IMR-90 (cell line): Measurements from ENCODE around the gene DLX2. TPM values are rescaled to one million over a fixed set of nuclear protein-coding genes. Genes with fewer than 3 reads are reported as not detected.
A peak's percentile ranks its signal among the peaks of the same experiment; 100 is the strongest.

Experiments
- ATAC-seq: fragments of 200-7000 bp; cut with Tn5 transposase; 2 replicates; pipeline ENCODE4 v1.9.1; 2020; ENCODE audit warnings: low read depth, mild to moderate bottlenecking, moderate library complexity
- BruUV-seq: library from RNA; stranded (reverse); fragments of 400-500 nt; replicated peaks from 2 replicates; lab custom pipeline; 2021; lab: Mats Ljungman, UMichigan
- CTCF ChIA-PET: fragments of 300-600 bp; formaldehyde crosslinking; extraction: SDS; loops from one replicate; lab custom pipeline; 2021; ENCODE audit warnings: antibody characterized with exemption; lab: Yijun Ruan, JAX
- POLR2A ChIA-PET: fragments of 300-600 bp; sonication (Branson Sonifier 250); formaldehyde crosslinking; loops from one replicate; lab custom pipeline; 2022; ENCODE audit warnings: antibody characterized with exemption; ENCODE audit not compliant: unreplicated experiment; lab: Charles Lee
- DNase-seq: peaks from one replicate; pipeline ENCODE4 v3.0.0; 2013
- H2AFZ ChIP-seq: replicated peaks from 2 replicates; pipeline ENCODE3; 2013; ENCODE audit warnings: low read length, mild to moderate bottlenecking; ENCODE audit not compliant: poor library complexity
- H2AK5ac ChIP-seq: 2 replicates; pipeline ENCODE4 v1.6.1; 2013; ENCODE audit warnings: low read depth, low read length, inconsistent platforms
- H2AK9ac ChIP-seq: replicated peaks from 2 replicates; pipeline ENCODE3; 2013; ENCODE audit warnings: mild to moderate bottlenecking, low read depth, low read length, moderate library complexity; ENCODE audit not compliant: poor library complexity
- H2BK120ac ChIP-seq: 2 replicates; pipeline ENCODE4 v1.6.1; 2013; ENCODE audit warnings: low read depth, low read length, inconsistent platforms
- H2BK15ac ChIP-seq: 3 replicates; pipeline ENCODE4 v1.6.1; 2013; ENCODE audit warnings: low read depth, low read length, inconsistent platforms
- H2BK20ac ChIP-seq: 2 replicates; pipeline ENCODE4 v1.6.1; 2013; ENCODE audit warnings: low read depth, mild to moderate bottlenecking, inconsistent platforms, low read length, moderate library complexity
- H2BK5ac ChIP-seq: 2 replicates; pipeline ENCODE4 v1.6.1; 2013; ENCODE audit warnings: mild to moderate bottlenecking, low read depth, low read length, inconsistent platforms; ENCODE audit not compliant: poor library complexity, severe bottlenecking
- H3K14ac ChIP-seq: replicated peaks from 2 replicates; pipeline ENCODE4 v1.6.1; 2013; ENCODE audit warnings: low read depth, low read length, inconsistent platforms
- H3K18ac ChIP-seq: 2 replicates; pipeline ENCODE4 v1.6.1; 2013; ENCODE audit warnings: low read depth, low read length, control low read depth
- H3K23ac ChIP-seq: 2 replicates; pipeline ENCODE4 v1.6.1; 2013; ENCODE audit warnings: low read depth, low read length, inconsistent platforms
- H3K27ac ChIP-seq: 2 replicates; pipeline ENCODE4 v1.5.1; 2013; ENCODE audit warnings: mild to moderate bottlenecking, control low read depth, low read length; ENCODE audit not compliant: insufficient read depth
- H3K27me3 ChIP-seq: 2 replicates; pipeline ENCODE4 v1.6.1; 2013; ENCODE audit warnings: low read length; ENCODE audit not compliant: control insufficient read depth, insufficient read depth
- H3K36me3 ChIP-seq: 2 replicates; pipeline ENCODE4 v1.6.1; 2013; ENCODE audit warnings: low read length, mixed read lengths; ENCODE audit not compliant: control insufficient read depth, insufficient read depth
- H3K4ac ChIP-seq: 2 replicates; pipeline ENCODE4 v1.6.1; 2013; ENCODE audit warnings: low read depth, low read length, inconsistent platforms
- H3K4me1 ChIP-seq: 2 replicates; pipeline ENCODE4 v1.6.1; 2013; ENCODE audit warnings: low read length, mixed read lengths; ENCODE audit not compliant: control insufficient read depth, insufficient read depth
- H3K4me2 ChIP-seq: 2 replicates; pipeline ENCODE4 v1.6.1; 2013; ENCODE audit warnings: low read depth, mild to moderate bottlenecking, control low read depth, low read length, moderate library complexity
- H3K4me3 ChIP-seq: 2 replicates; pipeline ENCODE4 v1.5.1; 2013; ENCODE audit warnings: low read depth, mild to moderate bottlenecking, control low read depth, low read length, moderate library complexity; ENCODE audit not compliant: insufficient read depth
- H3K56ac ChIP-seq: 2 replicates; pipeline ENCODE4 v1.6.1; 2013; ENCODE audit warnings: low read length, inconsistent platforms; ENCODE audit not compliant: insufficient read depth; ENCODE audit errors: extremely low read depth
- H3K79me1 ChIP-seq, 2 experiments: 2 replicates each; pipeline ENCODE4 v1.6.1; 2013; ENCODE audit warnings: low read length in 2 of 2, inconsistent platforms in 1 of 2, low read depth in 1 of 2
- H3K9ac ChIP-seq: 2 replicates; pipeline ENCODE4 v1.6.1; 2013; ENCODE audit warnings: low read depth, low read length, control low read depth
- H3K9me1 ChIP-seq: 2 replicates; pipeline ENCODE4 v1.6.1; 2013; ENCODE audit warnings: low read length, inconsistent platforms; ENCODE audit not compliant: insufficient read depth
- H3K9me3 ChIP-seq: 2 replicates; pipeline ENCODE4 v1.6.1; 2013; ENCODE audit warnings: low read length; ENCODE audit not compliant: control insufficient read depth, insufficient read depth
- H4K20me1 ChIP-seq: 2 replicates; pipeline ENCODE4 v1.6.1; 2013; ENCODE audit warnings: low read length, inconsistent platforms; ENCODE audit not compliant: insufficient read depth
- H4K5ac ChIP-seq: 2 replicates; pipeline ENCODE4 v1.6.1; 2013; ENCODE audit warnings: mild to moderate bottlenecking, low read depth, low read length, control low read depth
- H4K8ac ChIP-seq, 2 experiments: 2 replicates each; pipeline ENCODE4 v1.6.1; 2013; ENCODE audit warnings: low read depth in 2 of 2, low read length in 2 of 2, control low read depth in 1 of 2, inconsistent platforms in 1 of 2
- H4K91ac ChIP-seq: 2 replicates; pipeline ENCODE4 v1.6.1; 2013; ENCODE audit warnings: low read depth, low read length, inconsistent platforms; ENCODE audit not compliant: insufficient read depth
- FOS ChIP-seq: fragments of 150-350 bp; IDR thresholded peaks from 2 replicates; pipeline ENCODE4 v1.6.1; 2016; ENCODE audit warnings: low read depth, low read length
- MAZ ChIP-seq: IDR thresholded peaks from 2 replicates; pipeline ENCODE4 v1.6.1; 2012; ENCODE audit warnings: low read depth, mild to moderate bottlenecking, low read length, improper control_type of control experiment, moderate library complexity, borderline replicate concordance
- WGBS, 2 experiments: methylation state at CpG; one replicate each; pipeline versions ENCODE4 v1.1.5 to v1.1.7; 2013; ENCODE audit warnings: missing lambda C conversion rate in 2 of 2; ENCODE audit not compliant: insufficient read length in 1 of 2; ENCODE audit errors: extremely low coverage in 2 of 2; 5-methylcytosine and 5-hydroxymethylcytosine counted together
- dilution Hi-C: fragments of 300-500 bp; cut with HindIII; formaldehyde crosslinking; loops from one replicate; pipeline ENCODE4 v1.14.3; 2018; ENCODE audit warnings: low sequenced_read_pairs; ENCODE audit not compliant: unreplicated experiment
- in situ Hi-C: fragments of 300-500 bp; cut with MboI; formaldehyde crosslinking; loops from 3 replicates; pipeline ENCODE4 v1.14.3; 2019; ENCODE audit warnings: low sequenced_read_pairs, inconsistent platforms, mixed read lengths
- intact Hi-C: fragments of 100-400 bp; cut with micrococcal nuclease; formaldehyde crosslinking; loops from 2 replicates; pipeline ENCODE4 v1.10.0; 2022
- polyA plus RNA-seq, 3 experiments: library from polyadenylated mRNA; depleted of rRNA; stranded (reverse); fragments of >200 nt; gene quantifications; 2 replicates each; pipeline ENCODE4 v1.2.3, GENCODE V29; 2012; ENCODE audit warnings: low replicate concordance in 1 of 3
- total RNA-seq: library from RNA; depleted of rRNA; stranded (reverse); fragments of >200 nt; gene quantifications from 2 replicates; pipeline ENCODE4 v1.2.3, GENCODE V29; 2012

Gene DLX2
- total and polyA plus RNA-seq, 2 of the 4 experiments (the other 2 are of a cell fraction): 0.38 TPM; not detected in 1

- Histone ChIP-seq H3K4me1 (peaks cover 12% of the 10 kb centered on the region), H3K36me3 (no peaks in the 10 kb centered on the region), H3K9me3 (no peaks in the 10 kb centered on the region), H3K27me3 (peaks cover 52% of the 10 kb centered on the region), H3K14ac (no peak overlapping the region), H2BK20ac (no peak overlapping the region), H2AFZ (peak overlapping the region; percentile 90), H3K9me1 (peaks cover 5% of the 10 kb centered on the region), H2AK5ac (no peak overlapping the region), H3K56ac (no peak overlapping the region), H3K4ac (peak overlapping the region; percentile 69), H3K23ac (peak overlapping the region; percentile 82; the same call in 1 of the 2 replicates), H4K5ac (no peak overlapping the region; the same call in 1 of the 2 replicates), H3K4me3 (peak overlapping the region; percentile 58), H3K9ac (peak overlapping the region; percentile 40), H4K8ac (peak overlapping the region; percentile 64 to 70; a peak in 3 of 4 replicates), H2BK5ac (peak overlapping the region; percentile 48), H3K18ac (peak overlapping the region; percentile 16; the same call in 1 of the 2 replicates), H2AK9ac (peak overlapping the region; percentile 73), H4K20me1 (peaks cover 3% of the 10 kb centered on the region; the same call in 1 of the 2 replicates), H2BK120ac (peak overlapping the region; percentile 42; the same call in 1 of the 2 replicates), H3K4me2 (peak overlapping the region; percentile 94), H2BK15ac (no peak overlapping the region), H3K27ac (peak overlapping the region; percentile 14; the same call in 1 of the 2 replicates), H3K79me1 (no peaks in the 10 kb centered on the region), H4K91ac (peak overlapping the region; percentile 18; the same call in 1 of the 2 replicates)
- 0% methylated on average over 28 of the region's 66 CpGs; no CpG with 5 or more reads in 1 of the 2 experiments for WGBS, 2 experiments
- peak; percentile 10 for ATAC-seq
- intact Hi-C loops: loop anchor here (2.0 kb wide), 1 partner anchor 172 kb away; the partner anchor contains the start of gene HAT1
- ChIA-PET CTCF (interaction anchor here (2.3 kb wide), 1 partner anchor 33 kb away, joined by 5 read pairs; no protein-coding TSS in a partner anchor), POLR2A (no interaction called here)
- BruUV-seq: no TSS peak
- no peak for TF ChIP-seq FOS
- 0 out of 2 replicates have a peak, but pooled peaks have one; percentile 49 for TF ChIP-seq MAZ
- dilution Hi-C loops: no loop called here
- no peak for DNase-seq
- in situ Hi-C loops: no loop called here
Measured at GRCh38 chr2:172094294-172095145, 8.2 kb downstream of the DLX2 start.
